SK-N-SH (cell line): ENCODE results near the gene CLIC5. TPM values are rescaled to one million over a fixed set of nuclear protein-coding genes. Genes with fewer than 3 reads are reported as not detected.

ENCODE experiments used
- CTCF ChIA-PET: fragments of 300-600, 350-600 bp; formaldehyde crosslinking; extraction: SDS; loops from one replicate; lab custom pipeline; 2021; lab: Yijun Ruan, JAX
- POLR2A ChIA-PET: fragments of 350-600 bp; sonication (Branson Sonifier 250); formaldehyde crosslinking; extraction: SDS; loops from one replicate; lab custom pipeline; 2020; ENCODE audit warnings: antibody characterized with exemption, inconsistent platforms; lab: Yijun Ruan, JAX
- DNase-seq: peaks from one replicate; pipeline ENCODE4 v3.0.0; 2012
- H2AFZ ChIP-seq: fragments of 200-600 bp; sonication (generic); 2 replicates; pipeline ENCODE4 v1.8.1; 2016; ENCODE audit warnings: antibody characterized with exemption, mild to moderate bottlenecking, low read depth
- H3F3A ChIP-seq: fragments of 200-600 bp; sonication (generic); replicated peaks from 2 replicates; pipeline ENCODE3; 2016; ENCODE audit warnings: antibody characterized with exemption, mild to moderate bottlenecking; ENCODE audit not compliant: insufficient read depth
- H3K27ac ChIP-seq, 2 experiments: fragments of 200-500 bp in 1 of 2; fragments of 200-600 bp in 1 of 2; sonication (Bioruptor generic) in 1 of 2; sonication (generic), shearing (Covaris generic) in 1 of 2; 2 replicates each; pipeline versions ENCODE4 v1.5.1 to v1.6.1; 2014 to 2016; ENCODE audit warnings: low read depth in 2 of 2, inconsistent platforms in 1 of 2, low read length in 1 of 2, mild to moderate bottlenecking in 1 of 2, mixed read lengths in 1 of 2
- H3K27me3 ChIP-seq: fragments of 200-600 bp; sonication (generic), shearing (Covaris generic); 2 replicates; pipeline ENCODE4 v1.6.1; 2016; ENCODE audit warnings: mixed run types; ENCODE audit not compliant: insufficient read depth
- H3K36me3 ChIP-seq, 2 experiments: fragments of 200-500 bp in 1 of 2; fragments of 200-600 bp in 1 of 2; sonication (Bioruptor generic) in 1 of 2; sonication (generic) in 1 of 2; replicated peaks in 1 of 2; 2 replicates each; pipeline versions ENCODE3 to v1.5.1; 2014 to 2016; ENCODE audit warnings: low read length in 1 of 2, mild to moderate bottlenecking in 1 of 2; ENCODE audit not compliant: insufficient read depth in 2 of 2, control insufficient read depth in 1 of 2
- H3K4me1 ChIP-seq, 2 experiments: fragments of 200-500 bp in 1 of 2; fragments of 200-600 bp in 1 of 2; sonication (Bioruptor generic) in 1 of 2; sonication (generic), shearing (Covaris generic) in 1 of 2; 2 replicates each; pipeline versions ENCODE4 v1.5.1 to v1.6.1; 2014 to 2016; ENCODE audit warnings: low read depth in 1 of 2, low read length in 1 of 2, mixed run types in 1 of 2; ENCODE audit not compliant: insufficient read depth in 2 of 2, control insufficient read depth in 1 of 2
- H3K4me2 ChIP-seq: fragments of 200-600 bp; sonication (generic), shearing (Covaris generic); 2 replicates; pipeline ENCODE4 v1.6.1; 2017; ENCODE audit warnings: mixed run types
- H3K4me3 ChIP-seq, 2 experiments: fragments of 200-500 bp in 1 of 2; fragments of 200-600 bp in 1 of 2; sonication (Bioruptor generic) in 1 of 2; sonication (generic), shearing (Covaris generic) in 1 of 2; 2 replicates each; pipeline versions ENCODE4 v1.5.1 to v1.8.1; 2014 to 2016; ENCODE audit warnings: low read depth in 2 of 2, inconsistent platforms in 1 of 2, low read length in 1 of 2, mild to moderate bottlenecking in 1 of 2, mixed read lengths in 1 of 2, moderate library complexity in 1 of 2
- H3K79me2 ChIP-seq: fragments of 200-600 bp; sonication (generic); 2 replicates; pipeline ENCODE4 v1.8.1; 2017; ENCODE audit warnings: mild to moderate bottlenecking; ENCODE audit not compliant: insufficient read depth
- H3K9ac ChIP-seq: fragments of 200-600 bp; sonication (generic); 2 replicates; pipeline ENCODE4 v1.6.1; 2017; ENCODE audit warnings: mixed run types
- H3K9me2 ChIP-seq: fragments of 200-600 bp; sonication (generic); 2 replicates; pipeline ENCODE4 v1.6.1; 2017; ENCODE audit warnings: mixed run types
- H3K9me3 ChIP-seq: fragments of 200-600 bp; sonication (generic); 2 replicates; pipeline ENCODE4 v1.6.1; 2017; ENCODE audit warnings: mixed run types, mild to moderate bottlenecking, moderate library complexity
- H4K20me1 ChIP-seq: fragments of 200-600 bp; sonication (generic); 2 replicates; pipeline ENCODE4 v1.6.1; 2017; ENCODE audit warnings: mild to moderate bottlenecking, mixed run types; ENCODE audit not compliant: insufficient read depth
- FOSL2 ChIP-seq: IDR thresholded peaks from 2 replicates; pipeline ENCODE4 v1.4.0; 2012; ENCODE audit warnings: low read depth, mild to moderate bottlenecking, moderate library complexity, borderline replicate concordance
- MXI1 ChIP-seq: IDR thresholded peaks from 2 replicates; pipeline ENCODE4 v1.6.1; 2012; ENCODE audit warnings: mild to moderate bottlenecking, low read depth, low read length, improper control_type of control experiment
- PBX3 ChIP-seq: IDR thresholded peaks from 2 replicates; pipeline ENCODE4; 2012
- RAD21 ChIP-seq: IDR thresholded peaks from 2 replicates; pipeline ENCODE4 v1.6.1; 2012; ENCODE audit warnings: mild to moderate bottlenecking, low read length
- RCOR1 ChIP-seq: fragments of 150-350 bp; IDR thresholded peaks from 2 replicates; pipeline ENCODE4 v1.6.1; 2017; ENCODE audit warnings: antibody characterized with exemption, low read length
- REST ChIP-seq: IDR thresholded peaks from 2 replicates; pipeline ENCODE4 v1.6.1; 2012; ENCODE audit warnings: mild to moderate bottlenecking, low read depth, low read length, moderate library complexity
- RFX5 ChIP-seq: IDR thresholded peaks from 2 replicates; pipeline ENCODE4 v1.6.1; 2012; ENCODE audit warnings: mild to moderate bottlenecking, improper control_type of control experiment, low read length
- SMC3 ChIP-seq: IDR thresholded peaks from 2 replicates; pipeline ENCODE4 v1.6.1; 2012; ENCODE audit warnings: low read depth, low read length, improper control_type of control experiment
- TAF1 ChIP-seq: IDR thresholded peaks from 2 replicates; pipeline ENCODE4 v1.6.1; 2012; ENCODE audit warnings: low read depth, mild to moderate bottlenecking, low read length, moderate library complexity, borderline replicate concordance
- TCF12 ChIP-seq: IDR thresholded peaks from 2 replicates; pipeline ENCODE4 v1.4.0; 2012
- YY1 ChIP-seq: IDR thresholded peaks from 2 replicates; pipeline ENCODE4 v1.4.0; 2012; ENCODE audit warnings: low read depth, mild to moderate bottlenecking
- WGBS: methylation state at CpG from one replicate; pipeline ENCODE4 v1.1.6; 2017; ENCODE audit warnings: low lambda C conversion rate; 5-methylcytosine and 5-hydroxymethylcytosine counted together
- polyA plus RNA-seq, 3 experiments: library from polyadenylated mRNA; depleted of rRNA; stranded (reverse); fragments of >200 nt; gene quantifications; 2 replicates each; pipeline ENCODE4 v1.2.3, GENCODE V29; 2012

CLIC5 gene
- polyA plus RNA-seq, 1 of the 3 experiments (the other 2 are of a cell fraction) = 0.03 TPM

DNA sequence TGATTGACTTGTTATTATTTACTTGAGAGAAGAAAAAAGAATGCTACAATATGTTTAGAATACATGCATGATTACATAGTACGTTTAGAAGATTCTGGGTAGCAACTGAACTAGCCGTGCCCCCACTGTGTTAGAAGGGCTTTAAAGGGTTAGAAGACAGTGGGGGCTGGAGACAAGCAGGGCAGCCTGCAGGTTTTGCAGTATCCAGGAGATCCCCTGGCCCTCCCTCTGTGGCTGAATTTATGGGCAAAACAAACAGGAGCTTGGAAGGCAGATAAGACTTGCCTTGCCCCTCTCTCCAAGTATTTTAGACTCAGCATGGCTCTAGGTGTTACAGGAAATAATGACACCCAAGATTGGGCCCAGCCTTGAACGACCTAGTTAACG lies 179.2 kb downstream of the CLIC5 start (continued):
- no peak for TF ChIP-seq REST
- no peak for TF ChIP-seq YY1
- TF ChIP-seq PBX3 = no peak
- TF ChIP-seq TAF1 = no peak
- no peak for TF ChIP-seq MXI1
- no peak for TF ChIP-seq RAD21

- H3K36me3 ChIP-seq = no peaks in the 10 kb centered on the region
- TF ChIP-seq TAF1 = no peak
- no peak for TF ChIP-seq REST
- TF ChIP-seq FOSL2 = no peak
- no peak for TF ChIP-seq RCOR1
- TF ChIP-seq SMC3 = no peak
- TF ChIP-seq PBX3 = no peak
- no peak for TF ChIP-seq RFX5
- TF ChIP-seq TCF12 = no peak
- TF ChIP-seq RAD21 = no peak
- peaks cover 16% of the 10 kb centered on the region; the same call in 1 of the 2 replicates for H3K27me3 ChIP-seq
- H2AFZ ChIP-seq = no peak overlapping the region; the same call in 1 of the 2 replicates
- no peak overlapping the region for H3K27ac ChIP-seq
- H3F3A ChIP-seq = no peaks in the 10 kb centered on the region
- no peaks in the 10 kb centered on the region; the same call in 1 of the 2 replicates for H3K79me2 ChIP-seq
- H3K9me2 ChIP-seq = no peaks in the 10 kb centered on the region
- POLR2A ChIA-PET = no interaction called here
- WGBS = 21% methylated on average over 4 of the region's 4 CpGs
- no peak for DNase-seq
- CTCF ChIA-PET = no interaction called here
- no peaks in the 10 kb centered on the region for H4K20me1 ChIP-seq
- no peaks in the 10 kb centered on the region for H3K9me3 ChIP-seq
- no peak overlapping the region for H3K9ac ChIP-seq
- no peak overlapping the region for H3K4me2 ChIP-seq
- H3K4me3 ChIP-seq = no peak overlapping the region
- H3K4me1 ChIP-seq = no peaks in the 10 kb centered on the region
Observed at GRCh38 chr6:45835721-45836437, 179.8 kb downstream of the CLIC5 start.
